ENCODE results near the gene PCCA. TPM values are rescaled to one million over a fixed set of nuclear protein-coding genes. Genes with fewer than 3 reads are reported as not detected.

PCCA gene
- total and polyA plus RNA-seq, 2 experiments from 2014 or later: 41.9 to 46.6 TPM

DNA sequence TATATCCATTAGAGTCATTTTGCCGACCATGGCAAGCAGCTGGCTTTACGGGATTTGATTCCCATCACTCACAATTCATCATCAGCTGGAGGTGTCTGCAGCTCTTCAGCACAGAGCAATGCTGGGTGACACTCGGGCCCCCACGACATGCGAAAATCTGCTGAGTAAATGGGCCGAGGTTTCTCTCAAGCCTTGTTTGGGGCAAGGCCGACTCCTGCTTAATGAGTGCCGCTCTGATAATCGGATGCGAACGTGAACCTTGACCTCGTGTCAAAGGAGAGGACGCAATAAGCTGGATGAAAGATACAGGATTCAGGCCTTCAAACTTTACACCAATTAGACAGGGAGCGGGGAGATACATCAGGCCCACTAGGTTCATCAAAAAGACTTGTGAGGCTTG is 434.5 kb downstream of the PCCA start:
- ATAC-seq: no peak
- H3K36me3 Mint-ChIP-seq (ENCODE audit: low read depth): peaks cover 7% of the 10 kb centered on the region; the same call in 2 of the 3 replicates
- Histone ChIP-seq H3K36me3 (ENCODE audit: insufficient read depth) (no peaks in the 10 kb centered on the region), H3K4me2 (no peak overlapping the region), H3K4me1 (ENCODE audit: insufficient read depth) (peaks cover 38% of the 10 kb centered on the region), H3K4me3 (no peak overlapping the region), H3K9me2 (ENCODE audit: insufficient read depth) (no peaks in the 10 kb centered on the region), H2AFZ (no peak overlapping the region), H4K20me1 (replicated peaks; ENCODE audit: insufficient read depth) (no peaks in the 10 kb centered on the region), H3K79me2 (replicated peaks; ENCODE audit: insufficient read depth) (no peaks in the 10 kb centered on the region), H3K27me3 (ENCODE audit: insufficient read depth) (no peaks in the 10 kb centered on the region), H3K27ac (ENCODE audit: low read depth) (no peak overlapping the region), H3F3A (replicated peaks; ENCODE audit: low read depth) (peaks cover 2% of the 10 kb centered on the region; the same call in 1 of the 2 replicates)
- peaks cover 14% of the 10 kb centered on the region for H3K27me3 Mint-ChIP-seq (ENCODE audit: insufficient read depth, low read depth, poor library complexity)
- DNase-seq (ENCODE audit: low spot score): no peak
- TF ChIP-seq REST (IDR thresholded peaks at IDR 0.05; ENCODE audit: unreplicated experiment): no peak
- TF ChIP-seq, protein P1, sequence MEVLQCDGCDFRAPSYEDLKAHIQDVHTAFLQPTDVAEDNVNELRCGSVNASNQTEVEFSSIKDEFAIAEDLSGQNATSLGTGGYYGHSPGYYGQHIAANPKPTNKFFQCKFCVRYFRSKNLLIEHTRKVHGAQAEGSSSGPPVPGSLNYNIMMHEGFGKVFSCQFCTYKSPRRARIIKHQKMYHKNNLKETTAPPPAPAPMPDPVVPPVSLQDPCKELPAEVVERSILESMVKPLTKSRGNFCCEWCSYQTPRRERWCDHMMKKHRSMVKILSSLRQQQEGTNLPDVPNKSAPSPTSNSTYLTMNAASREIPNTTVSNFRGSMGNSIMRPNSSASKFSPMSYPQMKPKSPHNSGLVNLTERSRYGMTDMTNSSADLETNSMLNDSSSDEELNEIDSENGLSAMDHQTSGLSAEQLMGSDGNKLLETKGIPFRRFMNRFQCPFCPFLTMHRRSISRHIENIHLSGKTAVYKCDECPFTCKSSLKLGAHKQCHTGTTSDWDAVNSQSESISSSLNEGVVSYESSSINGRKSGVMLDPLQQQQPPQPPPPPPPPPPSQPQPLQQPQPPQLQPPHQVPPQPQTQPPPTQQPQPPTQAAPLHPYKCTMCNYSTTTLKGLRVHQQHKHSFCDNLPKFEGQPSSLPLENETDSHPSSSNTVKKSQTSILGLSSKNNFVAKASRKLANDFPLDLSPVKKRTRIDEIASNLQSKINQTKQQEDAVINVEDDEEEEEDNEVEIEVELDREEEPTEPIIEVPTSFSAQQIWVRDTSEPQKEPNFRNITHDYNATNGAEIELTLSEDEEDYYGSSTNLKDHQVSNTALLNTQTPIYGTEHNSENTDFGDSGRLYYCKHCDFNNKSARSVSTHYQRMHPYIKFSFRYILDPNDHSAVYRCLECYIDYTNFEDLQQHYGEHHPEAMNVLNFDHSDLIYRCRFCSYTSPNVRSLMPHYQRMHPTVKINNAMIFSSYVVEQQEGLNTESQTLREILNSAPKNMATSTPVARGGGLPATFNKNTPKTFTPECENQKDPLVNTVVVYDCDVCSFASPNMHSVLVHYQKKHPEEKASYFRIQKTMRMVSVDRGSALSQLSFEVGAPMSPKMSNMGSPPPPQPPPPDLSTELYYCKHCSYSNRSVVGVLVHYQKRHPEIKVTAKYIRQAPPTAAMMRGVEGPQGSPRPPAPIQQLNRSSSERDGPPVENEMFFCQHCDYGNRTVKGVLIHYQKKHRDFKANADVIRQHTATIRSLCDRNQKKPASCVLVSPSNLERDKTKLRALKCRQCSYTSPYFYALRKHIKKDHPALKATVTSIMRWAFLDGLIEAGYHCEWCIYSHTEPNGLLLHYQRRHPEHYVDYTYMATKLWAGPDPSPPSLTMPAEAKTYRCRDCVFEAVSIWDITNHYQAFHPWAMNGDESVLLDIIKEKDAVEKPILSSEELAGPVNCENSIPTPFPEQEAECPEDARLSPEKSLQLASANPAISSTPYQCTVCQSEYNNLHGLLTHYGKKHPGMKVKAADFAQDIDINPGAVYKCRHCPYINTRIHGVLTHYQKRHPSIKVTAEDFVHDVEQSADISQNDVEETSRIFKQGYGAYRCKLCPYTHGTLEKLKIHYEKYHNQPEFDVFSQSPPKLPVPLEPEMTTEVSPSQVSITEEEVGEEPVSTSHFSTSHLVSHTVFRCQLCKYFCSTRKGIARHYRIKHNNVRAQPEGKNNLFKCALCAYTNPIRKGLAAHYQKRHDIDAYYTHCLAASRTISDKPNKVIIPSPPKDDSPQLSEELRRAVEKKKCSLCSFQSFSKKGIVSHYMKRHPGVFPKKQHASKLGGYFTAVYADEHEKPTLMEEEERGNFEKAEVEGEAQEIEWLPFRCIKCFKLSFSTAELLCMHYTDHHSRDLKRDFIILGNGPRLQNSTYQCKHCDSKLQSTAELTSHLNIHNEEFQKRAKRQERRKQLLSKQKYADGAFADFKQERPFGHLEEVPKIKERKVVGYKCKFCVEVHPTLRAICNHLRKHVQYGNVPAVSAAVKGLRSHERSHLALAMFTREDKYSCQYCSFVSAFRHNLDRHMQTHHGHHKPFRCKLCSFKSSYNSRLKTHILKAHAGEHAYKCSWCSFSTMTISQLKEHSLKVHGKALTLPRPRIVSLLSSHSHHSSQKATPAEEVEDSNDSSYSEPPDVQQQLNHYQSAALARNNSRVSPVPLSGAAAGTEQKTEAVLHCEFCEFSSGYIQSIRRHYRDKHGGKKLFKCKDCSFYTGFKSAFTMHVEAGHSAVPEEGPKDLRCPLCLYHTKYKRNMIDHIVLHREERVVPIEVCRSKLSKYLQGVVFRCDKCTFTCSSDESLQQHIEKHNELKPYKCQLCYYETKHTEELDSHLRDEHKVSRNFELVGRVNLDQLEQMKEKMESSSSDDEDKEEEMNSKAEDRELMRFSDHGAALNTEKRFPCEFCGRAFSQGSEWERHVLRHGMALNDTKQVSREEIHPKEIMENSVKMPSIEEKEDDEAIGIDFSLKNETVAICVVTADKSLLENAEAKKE (CRISPR knock-in tag; IDR thresholded peaks at IDR 0.05): no peak
- TF ChIP-seq NANOG (IDR thresholded peaks at IDR 0.05; ENCODE audit: borderline replicate concordance): no peak
- TF ChIP-seq EZH2 (IDR thresholded peaks at IDR 0.05; ENCODE audit: low read depth, unreplicated experiment): no peak
- TF ChIP-seq, protein P2, sequence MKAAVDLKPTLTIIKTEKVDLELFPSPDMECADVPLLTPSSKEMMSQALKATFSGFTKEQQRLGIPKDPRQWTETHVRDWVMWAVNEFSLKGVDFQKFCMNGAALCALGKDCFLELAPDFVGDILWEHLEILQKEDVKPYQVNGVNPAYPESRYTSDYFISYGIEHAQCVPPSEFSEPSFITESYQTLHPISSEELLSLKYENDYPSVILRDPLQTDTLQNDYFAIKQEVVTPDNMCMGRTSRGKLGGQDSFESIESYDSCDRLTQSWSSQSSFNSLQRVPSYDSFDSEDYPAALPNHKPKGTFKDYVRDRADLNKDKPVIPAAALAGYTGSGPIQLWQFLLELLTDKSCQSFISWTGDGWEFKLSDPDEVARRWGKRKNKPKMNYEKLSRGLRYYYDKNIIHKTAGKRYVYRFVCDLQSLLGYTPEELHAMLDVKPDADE (IDR thresholded peaks at IDR 0.05): no peak
- TF ChIP-seq JUNB (IDR thresholded peaks at IDR 0.05; ENCODE audit: unreplicated experiment): no peak
- no peak for TF ChIP-seq ZNF114 (CRISPR knock-in tag; IDR thresholded peaks at IDR 0.05)
- H3K9me3 Mint-ChIP-seq: no peaks in the 10 kb centered on the region; the same call in 2 of the 3 replicates
- H3K27ac Mint-ChIP-seq: no peak overlapping the region
- no peak overlapping the region for H3K4me3 Mint-ChIP-seq
- H3K4me1 Mint-ChIP-seq: peaks cover 56% of the 10 kb centered on the region

Data from GM23338 (cell line).